HepG2 (cell line): ENCODE results near the gene ABCG1. TPM values are rescaled to one million over a fixed set of nuclear protein-coding genes. Genes with fewer than 3 reads are reported as not detected.

Experiments used
- CHD2 ChIP-seq: IDR thresholded peaks from 2 replicates; pipeline ENCODE4 v1.6.1; 2011; ENCODE audit warnings: low read depth, low read length, improper control_type of control experiment
- MED1 ChIP-seq: sonication (generic); formaldehyde crosslinking; IDR thresholded peaks from 2 replicates; pipeline ENCODE4 v1.4.0; 2020; ENCODE audit warnings: missing genetic modification reagents
- polyA plus RNA-seq, 8 experiments: library from polyadenylated mRNA; depleted of rRNA in 3 of 8; stranded (reverse) in 7 of 8; unstranded in 1 of 8; fragments of >200 nt; fragmentation: Illumina TruSeq in 4 of 8; extraction: Trizol in 4 of 8; gene quantifications; 2 replicates each; pipeline versions ENCODE4 v1.2.1 to v1.2.3, GENCODE V29; 2011 to 2016; ENCODE audit warnings: low read depth in 4 of 8, missing spikeins in 1 of 8, mixed read lengths in 1 of 8; ENCODE audit not compliant: insufficient read depth in 1 of 8
- total RNA-seq, 5 experiments: library from RNA; depleted of rRNA; stranded (reverse); fragments of >200 nt; fragmentation: Illumina TruSeq; extraction: Trizol; gene quantifications; 2 replicates each; pipeline ENCODE4 v1.2.3, GENCODE V29; 2016; ENCODE audit warnings: low read depth in 1 of 5
- TF ChIP-seq, protein P1 (sequence below): sonication (generic); formaldehyde crosslinking; IDR thresholded peaks from 2 replicates; pipeline ENCODE4 v1.4.0; 2020; ENCODE audit warnings: missing genetic modification reagents, borderline replicate concordance
- TF ChIP-seq, protein P2 (sequence below): sonication (generic); formaldehyde crosslinking; IDR thresholded peaks from 2 replicates; pipeline ENCODE4 v1.4.0; 2020; ENCODE audit warnings: missing genetic modification reagents
- TF ChIP-seq, protein P3 (sequence below): sonication (generic); formaldehyde crosslinking; conservative IDR thresholded peaks from 2 replicates; pipeline ENCODE4 v1.4.0; 2020; ENCODE audit warnings: missing genetic modification reagents
- TF ChIP-seq, protein P4 (sequence below), 2 experiments: IDR thresholded peaks; 2 replicates each; pipeline ENCODE4 v1.6.1; 2011 to 2012; ENCODE audit warnings: low read length in 2 of 2, borderline replicate concordance in 1 of 2, low read depth in 1 of 2, mild to moderate bottlenecking in 1 of 2, moderate library complexity in 1 of 2

ABCG1 gene
- total and polyA plus RNA-seq, 2 of the 13 experiments (the other 11 are each of a cell fraction or from before 2014, with no cell fraction given), result 0.04 TPM; not detected in 1

DNA sequence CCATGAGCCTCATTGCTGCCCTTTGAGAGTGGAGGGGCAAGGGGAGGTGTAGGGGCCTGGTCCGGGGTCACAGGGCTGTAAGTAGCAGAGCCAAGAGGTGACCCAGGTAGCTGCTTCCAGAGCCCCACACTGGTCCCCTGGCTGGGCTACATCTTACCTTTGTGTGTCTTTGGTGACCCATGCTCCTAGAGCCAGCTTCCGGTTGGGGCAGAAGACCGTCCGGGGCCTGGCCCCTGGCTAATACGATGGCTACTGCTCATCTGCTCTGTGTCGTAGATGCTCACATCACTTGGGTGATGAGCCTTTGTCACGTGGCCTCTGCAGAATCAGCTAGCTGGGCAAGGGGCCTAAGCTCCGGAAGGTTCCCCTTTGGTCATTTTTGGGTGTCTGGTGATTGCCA is 20.6 kb downstream of the ABCG1 start (continued):
- TF ChIP-seq, protein P1, sequence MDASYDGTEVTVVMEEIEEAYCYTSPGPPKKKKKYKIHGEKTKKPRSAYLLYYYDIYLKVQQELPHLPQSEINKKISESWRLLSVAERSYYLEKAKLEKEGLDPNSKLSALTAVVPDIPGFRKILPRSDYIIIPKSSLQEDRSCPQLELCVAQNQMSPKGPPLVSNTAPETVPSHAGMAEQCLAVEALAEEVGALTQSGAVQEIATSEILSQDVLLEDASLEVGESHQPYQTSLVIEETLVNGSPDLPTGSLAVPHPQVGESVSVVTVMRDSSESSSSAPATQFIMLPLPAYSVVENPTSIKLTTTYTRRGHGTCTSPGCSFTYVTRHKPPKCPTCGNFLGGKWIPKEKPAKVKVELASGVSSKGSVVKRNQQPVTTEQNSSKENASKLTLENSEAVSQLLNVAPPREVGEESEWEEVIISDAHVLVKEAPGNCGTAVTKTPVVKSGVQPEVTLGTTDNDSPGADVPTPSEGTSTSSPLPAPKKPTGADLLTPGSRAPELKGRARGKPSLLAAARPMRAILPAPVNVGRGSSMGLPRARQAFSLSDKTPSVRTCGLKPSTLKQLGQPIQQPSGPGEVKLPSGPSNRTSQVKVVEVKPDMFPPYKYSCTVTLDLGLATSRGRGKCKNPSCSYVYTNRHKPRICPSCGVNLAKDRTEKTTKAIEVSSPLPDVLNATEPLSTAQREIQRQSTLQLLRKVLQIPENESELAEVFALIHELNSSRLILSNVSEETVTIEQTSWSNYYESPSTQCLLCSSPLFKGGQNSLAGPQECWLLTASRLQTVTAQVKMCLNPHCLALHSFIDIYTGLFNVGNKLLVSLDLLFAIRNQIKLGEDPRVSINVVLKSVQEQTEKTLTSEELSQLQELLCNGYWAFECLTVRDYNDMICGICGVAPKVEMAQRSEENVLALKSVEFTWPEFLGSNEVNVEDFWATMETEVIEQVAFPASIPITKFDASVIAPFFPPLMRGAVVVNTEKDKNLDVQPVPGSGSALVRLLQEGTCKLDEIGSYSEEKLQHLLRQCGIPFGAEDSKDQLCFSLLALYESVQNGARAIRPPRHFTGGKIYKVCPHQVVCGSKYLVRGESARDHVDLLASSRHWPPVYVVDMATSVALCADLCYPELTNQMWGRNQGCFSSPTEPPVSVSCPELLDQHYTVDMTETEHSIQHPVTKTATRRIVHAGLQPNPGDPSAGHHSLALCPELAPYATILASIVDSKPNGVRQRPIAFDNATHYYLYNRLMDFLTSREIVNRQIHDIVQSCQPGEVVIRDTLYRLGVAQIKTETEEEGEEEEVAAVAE, result no peak
- no peak for TF ChIP-seq MED1 (CRISPR knock-in tag)
- TF ChIP-seq, protein P2, sequence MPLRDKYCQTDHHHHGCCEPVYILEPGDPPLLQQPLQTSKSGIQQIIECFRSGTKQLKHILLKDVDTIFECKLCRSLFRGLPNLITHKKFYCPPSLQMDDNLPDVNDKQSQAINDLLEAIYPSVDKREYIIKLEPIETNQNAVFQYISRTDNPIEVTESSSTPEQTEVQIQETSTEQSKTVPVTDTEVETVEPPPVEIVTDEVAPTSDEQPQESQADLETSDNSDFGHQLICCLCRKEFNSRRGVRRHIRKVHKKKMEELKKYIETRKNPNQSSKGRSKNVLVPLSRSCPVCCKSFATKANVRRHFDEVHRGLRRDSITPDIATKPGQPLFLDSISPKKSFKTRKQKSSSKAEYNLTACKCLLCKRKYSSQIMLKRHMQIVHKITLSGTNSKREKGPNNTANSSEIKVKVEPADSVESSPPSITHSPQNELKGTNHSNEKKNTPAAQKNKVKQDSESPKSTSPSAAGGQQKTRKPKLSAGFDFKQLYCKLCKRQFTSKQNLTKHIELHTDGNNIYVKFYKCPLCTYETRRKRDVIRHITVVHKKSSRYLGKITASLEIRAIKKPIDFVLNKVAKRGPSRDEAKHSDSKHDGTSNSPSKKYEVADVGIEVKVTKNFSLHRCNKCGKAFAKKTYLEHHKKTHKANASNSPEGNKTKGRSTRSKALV (CRISPR knock-in tag), result no peak
- TF ChIP-seq, protein P3, sequence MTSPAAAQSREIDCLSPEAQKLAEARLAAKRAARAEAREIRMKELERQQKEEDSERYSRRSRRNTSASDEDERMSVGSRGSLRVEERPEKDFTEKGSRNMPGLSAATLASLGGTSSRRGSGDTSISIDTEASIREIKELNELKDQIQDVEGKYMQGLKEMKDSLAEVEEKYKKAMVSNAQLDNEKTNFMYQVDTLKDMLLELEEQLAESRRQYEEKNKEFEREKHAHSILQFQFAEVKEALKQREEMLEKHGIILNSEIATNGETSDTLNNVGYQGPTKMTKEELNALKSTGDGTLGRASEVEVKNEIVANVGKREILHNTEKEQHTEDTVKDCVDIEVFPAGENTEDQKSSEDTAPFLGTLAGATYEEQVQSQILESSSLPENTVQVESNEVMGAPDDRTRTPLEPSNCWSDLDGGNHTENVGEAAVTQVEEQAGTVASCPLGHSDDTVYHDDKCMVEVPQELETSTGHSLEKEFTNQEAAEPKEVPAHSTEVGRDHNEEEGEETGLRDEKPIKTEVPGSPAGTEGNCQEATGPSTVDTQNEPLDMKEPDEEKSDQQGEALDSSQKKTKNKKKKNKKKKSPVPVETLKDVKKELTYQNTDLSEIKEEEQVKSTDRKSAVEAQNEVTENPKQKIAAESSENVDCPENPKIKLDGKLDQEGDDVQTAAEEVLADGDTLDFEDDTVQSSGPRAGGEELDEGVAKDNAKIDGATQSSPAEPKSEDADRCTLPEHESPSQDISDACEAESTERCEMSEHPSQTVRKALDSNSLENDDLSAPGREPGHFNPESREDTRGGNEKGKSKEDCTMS (CRISPR knock-in tag), result no peak
- TF ChIP-seq, protein P4, sequence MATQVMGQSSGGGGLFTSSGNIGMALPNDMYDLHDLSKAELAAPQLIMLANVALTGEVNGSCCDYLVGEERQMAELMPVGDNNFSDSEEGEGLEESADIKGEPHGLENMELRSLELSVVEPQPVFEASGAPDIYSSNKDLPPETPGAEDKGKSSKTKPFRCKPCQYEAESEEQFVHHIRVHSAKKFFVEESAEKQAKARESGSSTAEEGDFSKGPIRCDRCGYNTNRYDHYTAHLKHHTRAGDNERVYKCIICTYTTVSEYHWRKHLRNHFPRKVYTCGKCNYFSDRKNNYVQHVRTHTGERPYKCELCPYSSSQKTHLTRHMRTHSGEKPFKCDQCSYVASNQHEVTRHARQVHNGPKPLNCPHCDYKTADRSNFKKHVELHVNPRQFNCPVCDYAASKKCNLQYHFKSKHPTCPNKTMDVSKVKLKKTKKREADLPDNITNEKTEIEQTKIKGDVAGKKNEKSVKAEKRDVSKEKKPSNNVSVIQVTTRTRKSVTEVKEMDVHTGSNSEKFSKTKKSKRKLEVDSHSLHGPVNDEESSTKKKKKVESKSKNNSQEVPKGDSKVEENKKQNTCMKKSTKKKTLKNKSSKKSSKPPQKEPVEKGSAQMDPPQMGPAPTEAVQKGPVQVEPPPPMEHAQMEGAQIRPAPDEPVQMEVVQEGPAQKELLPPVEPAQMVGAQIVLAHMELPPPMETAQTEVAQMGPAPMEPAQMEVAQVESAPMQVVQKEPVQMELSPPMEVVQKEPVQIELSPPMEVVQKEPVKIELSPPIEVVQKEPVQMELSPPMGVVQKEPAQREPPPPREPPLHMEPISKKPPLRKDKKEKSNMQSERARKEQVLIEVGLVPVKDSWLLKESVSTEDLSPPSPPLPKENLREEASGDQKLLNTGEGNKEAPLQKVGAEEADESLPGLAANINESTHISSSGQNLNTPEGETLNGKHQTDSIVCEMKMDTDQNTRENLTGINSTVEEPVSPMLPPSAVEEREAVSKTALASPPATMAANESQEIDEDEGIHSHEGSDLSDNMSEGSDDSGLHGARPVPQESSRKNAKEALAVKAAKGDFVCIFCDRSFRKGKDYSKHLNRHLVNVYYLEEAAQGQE (IDR thresholded peaks at IDR 0.05; ENCODE audit: borderline replicate concordance in 1 of 2, low read depth in 1 of 2, low read length in 2 of 2), result no peak
- no peak for TF ChIP-seq CHD2
